EH (cell line): ENCODE results near the gene RGN.
"Not testable (repeated sequence)": the region's sequence is repeated elsewhere in the genome, so short reads cannot be mapped to it uniquely, and the experiment has no call there.

ENCODE experiments used
- DNase-seq: peaks from one replicate; pipeline ENCODE4 v3.0.0-alpha.2; 2015; ENCODE audit warnings: low read depth

The RGN gene

GRCh38 chrX:47078129-47079043 is at the start of gene RGN:
Gene RGN (plus strand): TSS chrX:47078443. CDS start chrX:47081145, 2,702 bp downstream.
- DNase-seq, result no peak

- peak; percentile 63 for DNase-seq
Observed at GRCh38 chrX:47030339-47030738, 47.9 kb upstream of the RGN start.

- no peak for DNase-seq
Observed at GRCh38 chrX:47047989-47048388, 30.3 kb upstream of the RGN start.

- DNase-seq, result no peak
Observed at GRCh38 chrX:47059142-47059874, 18.9 kb upstream of the RGN start.

GRCh38 chrX:47060708-47061107 is 17.5 kb upstream of the RGN start:
- no peak for DNase-seq

- no peak for DNase-seq
Observed at GRCh38 chrX:47061238-47061919, 16.9 kb upstream of the RGN start.

GRCh38 chrX:47063179-47063578 is 15.1 kb upstream of the RGN start:
- no peak for DNase-seq

- DNase-seq, result no peak
Observed at GRCh38 chrX:47068214-47068613, 10.0 kb upstream of the RGN start.

- DNase-seq, result no peak
Observed at GRCh38 chrX:47068720-47069119, 9.5 kb upstream of the RGN start.

- DNase-seq, result no peak
Observed at GRCh38 chrX:47080215-47080914, 2.1 kb downstream of the RGN start.

- no peak for DNase-seq
Observed at GRCh38 chrX:47080915-47081236, 2.6 kb downstream of the RGN start.

- peak; percentile 12 for DNase-seq
Observed at GRCh38 chrX:47091149-47091775, 13.0 kb downstream of the RGN start.

GRCh38 chrX:47093248-47093647 is 15.0 kb downstream of the RGN start:
- DNase-seq, result peak; percentile 36

- no peak for DNase-seq
Observed at GRCh38 chrX:47093860-47094259, 15.6 kb downstream of the RGN start.

GRCh38 chrX:47097018-47097417 is 18.8 kb downstream of the RGN start:
- no peak for DNase-seq

- no peak for DNase-seq
Observed at GRCh38 chrX:47098338-47099094, 20.3 kb downstream of the RGN start.

GRCh38 chrX:47101206-47101605 is 23.0 kb downstream of the RGN start:
- no peak for DNase-seq

- not testable (repeated sequence) for DNase-seq
Observed at GRCh38 chrX:47110936-47111615, 32.8 kb downstream of the RGN start.

GRCh38 chrX:47112316-47112954 is 34.2 kb downstream of the RGN start:
- DNase-seq, result peak; percentile 0
